H1 (cell line): ENCODE measurements around the gene MAGEA12. TPM values are rescaled to one million over a fixed set of nuclear protein-coding genes. Genes with fewer than 3 reads are reported as not detected.

ENCODE experiments used
- CTCF ChIA-PET: fragments of 300-600 bp; sonication (Branson Sonifier 250); formaldehyde crosslinking; loops from one replicate; lab custom pipeline; 2021; ENCODE audit not compliant: partially characterized antibody; lab: Charles Lee
- POLR2A ChIA-PET: fragments of 300-600 bp; sonication (Branson Sonifier 250); formaldehyde crosslinking; loops from one replicate; lab custom pipeline; 2021; ENCODE audit warnings: inconsistent platforms; ENCODE audit not compliant: partially characterized antibody; lab: Charles Lee
- DNase-seq, 2 experiments: peaks; one replicate each; pipeline versions ENCODE4 v3.0.0 to v3.0.0-alpha.2; 2010 to 2022; ENCODE audit warnings: low spot score in 2 of 2, low read depth in 1 of 2, mixed read lengths in 1 of 2
- FAIRE-seq: peaks from 2 replicates; lab custom pipeline; 2011; peaks lifted over from hg19 to GRCh38; lab: Jason Lieb, UNC
- H2AFZ ChIP-seq: 2 replicates; pipeline ENCODE4 v1.8.1; 2012; ENCODE audit warnings: low read length, inconsistent platforms
- H2AK5ac ChIP-seq: 2 replicates; pipeline ENCODE4 v1.6.1; 2013; ENCODE audit warnings: low read depth, low read length
- H2BK120ac ChIP-seq: replicated peaks from 2 replicates; pipeline ENCODE3; 2013; ENCODE audit warnings: low read depth, low read length, inconsistent platforms
- H2BK12ac ChIP-seq: 2 replicates; pipeline ENCODE4 v1.6.1; 2013; ENCODE audit warnings: low read depth, low read length
- H2BK15ac ChIP-seq: 2 replicates; pipeline ENCODE4 v1.6.1; 2013; ENCODE audit warnings: low read length
- H2BK20ac ChIP-seq: 2 replicates; pipeline ENCODE4 v1.6.1; 2013; ENCODE audit warnings: low read length
- H2BK5ac ChIP-seq: 2 replicates; pipeline ENCODE4 v1.6.1; 2013; ENCODE audit warnings: low read depth, low read length
- H3K14ac ChIP-seq: 2 replicates; pipeline ENCODE4 v1.6.1; 2013; ENCODE audit warnings: inconsistent platforms; ENCODE audit not compliant: insufficient read length
- H3K18ac ChIP-seq: 2 replicates; pipeline ENCODE4 v1.6.1; 2013; ENCODE audit warnings: low read length; ENCODE audit errors: extremely low read depth
- H3K23ac ChIP-seq: 2 replicates; pipeline ENCODE4 v1.6.1; 2013; ENCODE audit warnings: inconsistent platforms; ENCODE audit not compliant: insufficient read length
- H3K23me2 ChIP-seq: 2 replicates; pipeline ENCODE4 v1.6.1; 2013; ENCODE audit warnings: low read depth, low read length
- H3K27ac ChIP-seq: 2 replicates; pipeline ENCODE4 v1.6.1; 2011; ENCODE audit warnings: low read depth, low read length, inconsistent platforms
- H3K27me3 ChIP-seq, 4 experiments: replicated peaks in 1 of 4; 1 replicate in 1 of 4; 2 replicates in 3 of 4; pipeline versions ENCODE4 v1.6.1 to v1.8.1; 2011 to 2013; ENCODE audit warnings: low read length in 3 of 4, mild to moderate bottlenecking in 3 of 4, inconsistent platforms in 2 of 4, mixed read lengths in 2 of 4, moderate library complexity in 1 of 4; ENCODE audit not compliant: control insufficient read depth in 3 of 4, insufficient read depth in 3 of 4; ENCODE audit errors: extremely low read depth in 1 of 4
- H3K36me3 ChIP-seq, 4 experiments: 2 replicates each; pipeline versions ENCODE4 v1.6.1 to v1.8.1; 2011 to 2013; ENCODE audit warnings: mild to moderate bottlenecking in 4 of 4, low read length in 3 of 4, moderate library complexity in 2 of 4, control low read depth in 1 of 4, inconsistent platforms in 1 of 4; ENCODE audit not compliant: insufficient read depth in 4 of 4, control insufficient read depth in 2 of 4
- H3K4ac ChIP-seq: replicated peaks from 2 replicates; pipeline ENCODE3; 2013; ENCODE audit warnings: low read length, low read depth, mixed read lengths, inconsistent platforms; ENCODE audit not compliant: insufficient read length
- H3K4me1 ChIP-seq, 4 experiments: replicated peaks in 1 of 4; 1 replicate in 1 of 4; 2 replicates in 3 of 4; pipeline versions ENCODE4 v1.6.1 to v1.8.1; 2011 to 2013; ENCODE audit warnings: low read length in 3 of 4, inconsistent platforms in 2 of 4, mixed read lengths in 1 of 4; ENCODE audit not compliant: insufficient read depth in 4 of 4, control insufficient read depth in 3 of 4
- H3K4me2 ChIP-seq, 2 experiments: 2 replicates each; pipeline versions ENCODE4 v1.6.1 to v1.8.1; 2011 to 2013; ENCODE audit warnings: low read depth in 2 of 2, low read length in 2 of 2, control low read depth in 1 of 2, inconsistent platforms in 1 of 2, mild to moderate bottlenecking in 1 of 2; ENCODE audit not compliant: insufficient read depth in 1 of 2
- H3K4me3 ChIP-seq, 4 experiments: fragments of 200-600, 300-600 bp in 1 of 4; sonication (generic), shearing (Covaris generic), sonication (Bioruptor Twin) in 1 of 4; 2 replicates each; pipeline versions ENCODE4 v1.5.1 to v1.8.1; 2011 to 2016; ENCODE audit warnings: low read length in 4 of 4, low read depth in 3 of 4, control low read depth in 2 of 4, inconsistent platforms in 2 of 4, mild to moderate bottlenecking in 2 of 4, mixed read lengths in 1 of 4, moderate library complexity in 1 of 4; ENCODE audit not compliant: insufficient read depth in 2 of 4; ENCODE audit errors: extremely low read depth in 1 of 4
- H3K56ac ChIP-seq: replicated peaks from 2 replicates; pipeline ENCODE3; 2013; ENCODE audit warnings: low read depth, mild to moderate bottlenecking, mixed read lengths, low read length, inconsistent platforms; ENCODE audit not compliant: insufficient read length
- H3K79me1 ChIP-seq: 2 replicates; pipeline ENCODE4 v1.6.1; 2013; ENCODE audit warnings: low read depth, low read length, control low read depth
- H3K79me2 ChIP-seq, 2 experiments: 2 replicates each; pipeline versions ENCODE4 v1.6.1 to v1.8.1; 2012 to 2013; ENCODE audit warnings: low read length in 2 of 2, mild to moderate bottlenecking in 2 of 2, inconsistent platforms in 1 of 2; ENCODE audit not compliant: insufficient read depth in 2 of 2, control insufficient read depth in 1 of 2
- H3K9ac ChIP-seq, 4 experiments: replicated peaks in 1 of 4; 1 replicate in 1 of 4; 2 replicates in 3 of 4; pipeline versions ENCODE4 v1.6.1 to v1.8.1; 2011 to 2013; ENCODE audit warnings: low read depth in 3 of 4, low read length in 3 of 4, control low read depth in 2 of 4, mild to moderate bottlenecking in 2 of 4, moderate library complexity in 2 of 4, inconsistent platforms in 1 of 4; ENCODE audit errors: extremely low read depth in 1 of 4
- H3K9me3 ChIP-seq, 2 experiments: 2 replicates each; pipeline versions ENCODE4 v1.6.1 to v1.8.1; 2012 to 2013; ENCODE audit warnings: mild to moderate bottlenecking in 2 of 2, moderate library complexity in 2 of 2, control low read depth in 1 of 2, inconsistent platforms in 1 of 2, low read depth in 1 of 2, low read length in 1 of 2, mixed read lengths in 1 of 2; ENCODE audit not compliant: insufficient read depth in 2 of 2
- H4K20me1 ChIP-seq, 2 experiments: replicated peaks in 1 of 2; 2 replicates each; pipeline versions ENCODE3 to v1.8.1; 2011 to 2013; ENCODE audit warnings: inconsistent platforms in 2 of 2, low read length in 2 of 2, mild to moderate bottlenecking in 1 of 2; ENCODE audit not compliant: insufficient read depth in 2 of 2, control insufficient read depth in 1 of 2
- H4K5ac ChIP-seq: 2 replicates; pipeline ENCODE4 v1.6.1; 2013; ENCODE audit warnings: low read length, low read depth, mixed read lengths, inconsistent platforms; ENCODE audit not compliant: insufficient read length
- H4K8ac ChIP-seq: 2 replicates; pipeline ENCODE4 v1.8.0; 2013; ENCODE audit warnings: mild to moderate bottlenecking, moderate library complexity, low read length, inconsistent platforms; ENCODE audit not compliant: insufficient read depth; ENCODE audit errors: extremely low read depth
- H4K91ac ChIP-seq: replicated peaks from 2 replicates; pipeline ENCODE3; 2013; ENCODE audit warnings: low read length, mixed read lengths, inconsistent platforms; ENCODE audit not compliant: insufficient read length
- GTF2F1 ChIP-seq: IDR thresholded peaks from 2 replicates; pipeline ENCODE4 v1.6.1; 2012; ENCODE audit warnings: low read depth, low read length, improper control_type of control experiment, borderline replicate concordance
- MAFK ChIP-seq: IDR thresholded peaks from 2 replicates; pipeline ENCODE4 v1.6.1; 2012; ENCODE audit warnings: low read depth, mild to moderate bottlenecking, improper control_type of control experiment, low read length
- TAF1 ChIP-seq: IDR thresholded peaks from 2 replicates; pipeline ENCODE4 v1.6.1; 2011; ENCODE audit warnings: mild to moderate bottlenecking, low read depth, low read length
- WGBS, 2 experiments: shearing (Covaris generic) in 1 of 2; methylation state at CpG; one replicate each; pipeline versions ENCODE4 v1.1.6 to v1.1.7; 2013 to 2015; ENCODE audit warnings: low lambda C conversion rate in 2 of 2, mixed read lengths in 2 of 2, inconsistent platforms in 1 of 2, low coverage in 1 of 2, missing lambda C conversion rate in 1 of 2; ENCODE audit not compliant: insufficient replicate concordance in 2 of 2, insufficient coverage in 1 of 2, insufficient read length in 1 of 2; ENCODE audit errors: extremely low coverage in 1 of 2, missing lambda C conversion rate in 1 of 2; 5-methylcytosine and 5-hydroxymethylcytosine counted together
- polyA plus RNA-seq, 7 experiments: library from polyadenylated mRNA; depleted of rRNA in 3 of 7; stranded (reverse) in 5 of 7; unstranded in 2 of 7; fragments of >200 nt in 5 of 7; fragments of 200-250 nt in 2 of 7; gene quantifications; 1 replicate in 5 of 7; 2 replicates in 1 of 7; 4 replicates in 1 of 7; pipeline versions ENCODE4 v1.2.1 to v1.2.3, GENCODE V29; 2011 to 2013; ENCODE audit warnings: missing spikeins in 2 of 7, mixed read lengths in 2 of 7
- total RNA-seq: library from RNA; stranded (reverse); fragmentation: NEBNext Ultra II Directional; extraction: Animal tissue kit (Norgen Biotek cat#: 25700); gene quantifications from 2 replicates; pipeline ENCODE4 v1.2.1, GENCODE V29; 2021

Gene MAGEA12
- total and polyA plus RNA-seq, 2 of the 8 experiments (the other 6 are each of a cell fraction or from before 2014, with no cell fraction given), result not detected

DNA sequence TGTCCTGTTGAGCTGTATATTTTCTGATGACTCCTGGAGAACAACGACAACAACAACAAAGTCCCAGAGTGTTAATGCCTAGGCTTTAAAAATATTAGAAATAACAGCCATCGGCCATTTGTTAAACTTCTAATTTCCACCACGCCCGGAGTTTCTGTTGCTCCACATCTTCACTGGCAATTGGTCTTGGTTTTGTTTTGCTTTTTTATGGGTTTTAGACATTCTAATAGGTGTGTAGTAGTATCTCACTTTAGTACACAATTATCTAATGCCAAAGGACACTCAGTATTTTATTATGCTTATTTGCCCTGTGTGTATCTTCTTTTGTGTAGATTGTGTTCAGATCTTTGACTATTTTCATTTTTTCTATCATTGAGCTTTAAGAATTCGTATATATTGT lies 5.0 kb downstream of the MAGEA12 start:
- H4K8ac ChIP-seq, result no peak overlapping the region

More for the DNA sequence above, 5.0 kb downstream of the MAGEA12 start:
- FAIRE-seq, result no peak
- Histone ChIP-seq H2BK120ac (no peak overlapping the region), H2AK5ac (no peak overlapping the region), H4K91ac (no peak overlapping the region), H3K36me3 (no peaks in the 10 kb centered on the region), H2BK12ac (no peak overlapping the region), H3K4me2 (no peak overlapping the region), H3K56ac (no peak overlapping the region), H3K4me3 (no peak overlapping the region), H3K9me3 (no peaks in the 10 kb centered on the region), H3K23me2 (no peaks in the 10 kb centered on the region), H3K79me2 (no peaks in the 10 kb centered on the region), H3K9ac (no peak overlapping the region), H4K5ac (no peak overlapping the region), H3K4ac (no peak overlapping the region), H3K4me1 (no peaks in the 10 kb centered on the region), H4K20me1 (no peaks in the 10 kb centered on the region), H2AFZ (no peak overlapping the region), H3K23ac (no peak overlapping the region), H3K18ac (no peak overlapping the region), H3K14ac (no peak overlapping the region), H2BK15ac (no peak overlapping the region), H3K79me1 (no peaks in the 10 kb centered on the region), H2BK5ac (no peak overlapping the region), H3K27ac (no peak overlapping the region), H2BK20ac (no peak overlapping the region), H3K27me3 (no peaks in the 10 kb centered on the region)
- WGBS, 2 experiments, result 84% methylated on average over 5 of the region's 5 CpGs; no CpG with 5 or more reads in 1 of the 2 experiments
- POLR2A ChIA-PET, result no interaction called here
- DNase-seq, result no peak
- CTCF ChIA-PET, result no interaction called here
- TF ChIP-seq TAF1, result no peak
- TF ChIP-seq MAFK, result no peak
- no peak for TF ChIP-seq GTF2F1
